Gastrocnemius medialis (tissue), 4 donors: ENCODE results near the gene ARHGAP12. TPM values are rescaled to one million over a fixed set of nuclear protein-coding genes. Genes with fewer than 3 reads are reported as not detected.
A peak's percentile ranks its signal among the peaks of the same experiment; 100 is the strongest.

Source experiments
- ATAC-seq, 2 donors: fragments of 150-250 bp; one replicate each; pipeline ENCODE4 v1.9.1; 2016
- DNase-seq, 2 donors: peaks; one replicate each; pipeline ENCODE4 v3.0.0-alpha.2; 2019
- H3K27ac ChIP-seq, 4 donors: fragments of 200-600 bp; sonication (generic); 1 replicate in 1 of 4; 2 replicates in 3 of 4; pipeline ENCODE4 v1.5.1; 2016 to 2018; ENCODE audit warnings: mild to moderate bottlenecking in 2 of 4, moderate library complexity in 1 of 4
- H3K27me3 ChIP-seq, 3 donors: fragments of 200-600 bp; sonication (generic) in 2 of 3; 1 replicate in 1 of 3; 2 replicates in 2 of 3; pipeline versions ENCODE4 v1.5.1 to v1.6.0; 2016 to 2019; ENCODE audit warnings: mild to moderate bottlenecking in 1 of 3, moderate library complexity in 1 of 3
- H3K36me3 ChIP-seq, 2 donors: fragments of 200-600 bp; sonication (generic) in 1 of 2; one replicate each; pipeline ENCODE4 v1.5.1; 2017 to 2018
- H3K4me1 ChIP-seq, 2 donors: fragments of 200-600 bp; sonication (generic) in 1 of 2; one replicate each; pipeline ENCODE4 v1.5.1; 2016 to 2017; ENCODE audit warnings: mild to moderate bottlenecking in 2 of 2
- H3K4me3 ChIP-seq, 4 donors: fragments of 200-600 bp; sonication (generic) in 3 of 4; 1 replicate in 1 of 4; 2 replicates in 3 of 4; pipeline ENCODE4 v1.5.1; 2016 to 2019; ENCODE audit warnings: mild to moderate bottlenecking in 2 of 4
- H3K9me3 ChIP-seq, 3 donors: fragments of 200-600 bp; sonication (generic) in 2 of 3; 1 replicate in 1 of 3; 2 replicates in 2 of 3; pipeline ENCODE4 v1.5.1; 2016 to 2019
- POLR2A ChIP-seq, 2 donors: fragments of 450-650 bp; IDR thresholded peaks; one replicate each; pipeline ENCODE4 v1.6.1; 2017; ENCODE audit warnings: antibody characterized with exemption in 2 of 2, mild to moderate bottlenecking in 2 of 2, moderate library complexity in 2 of 2
- in situ Hi-C, 4 donors: fragments of 200-750 bp; cut with MboI; loops; one replicate each; pipeline versions ENCODE4 v1.15.0 to v1.8.0; 2017; ENCODE audit warnings: low sequenced_read_pairs in 4 of 4
- intact Hi-C: fragments of 100-400 bp; cut with DNase I; formaldehyde crosslinking; loops from one replicate; pipeline ENCODE4 v1.15.1; 2023; ENCODE audit warnings: low total_unique reads
- total RNA-seq, 4 donors: library from RNA; depleted of rRNA; stranded (reverse); fragments of >200 nt; gene quantifications; one replicate each; pipeline versions ENCODE4 v1.1.0 to v1.2.3, GENCODE V29; 2016
- TF ChIP-seq, protein P1 (sequence below), 5 experiments: fragments of 450-650 bp in 3 of 5; fragments of 200-600 bp in 2 of 5; sonication (generic) in 2 of 5; IDR thresholded peaks in 4 of 5; conservative IDR thresholded peaks in 1 of 5; 1 replicate in 4 of 5; 2 replicates in 1 of 5; pipeline ENCODE4 v1.5.1; 2016 to 2019; ENCODE audit warnings: antibody characterized with exemption in 5 of 5, mild to moderate bottlenecking in 3 of 5, moderate library complexity in 3 of 5

Gene ARHGAP12
- total RNA-seq, 4 donors from 2014 or later, result 17.0 to 34.3 (median 21.6) TPM

- TF ChIP-seq POLR2A (IDR thresholded peaks at IDR 0.05), result no peak
- TF ChIP-seq, protein P1, sequence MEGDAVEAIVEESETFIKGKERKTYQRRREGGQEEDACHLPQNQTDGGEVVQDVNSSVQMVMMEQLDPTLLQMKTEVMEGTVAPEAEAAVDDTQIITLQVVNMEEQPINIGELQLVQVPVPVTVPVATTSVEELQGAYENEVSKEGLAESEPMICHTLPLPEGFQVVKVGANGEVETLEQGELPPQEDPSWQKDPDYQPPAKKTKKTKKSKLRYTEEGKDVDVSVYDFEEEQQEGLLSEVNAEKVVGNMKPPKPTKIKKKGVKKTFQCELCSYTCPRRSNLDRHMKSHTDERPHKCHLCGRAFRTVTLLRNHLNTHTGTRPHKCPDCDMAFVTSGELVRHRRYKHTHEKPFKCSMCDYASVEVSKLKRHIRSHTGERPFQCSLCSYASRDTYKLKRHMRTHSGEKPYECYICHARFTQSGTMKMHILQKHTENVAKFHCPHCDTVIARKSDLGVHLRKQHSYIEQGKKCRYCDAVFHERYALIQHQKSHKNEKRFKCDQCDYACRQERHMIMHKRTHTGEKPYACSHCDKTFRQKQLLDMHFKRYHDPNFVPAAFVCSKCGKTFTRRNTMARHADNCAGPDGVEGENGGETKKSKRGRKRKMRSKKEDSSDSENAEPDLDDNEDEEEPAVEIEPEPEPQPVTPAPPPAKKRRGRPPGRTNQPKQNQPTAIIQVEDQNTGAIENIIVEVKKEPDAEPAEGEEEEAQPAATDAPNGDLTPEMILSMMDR (IDR thresholded peaks at IDR 0.05 in 4 of 5, conservative IDR thresholded peaks at IDR 0.05 in 1 of 5), result no peak
- no peak overlapping the region for H3K4me3 ChIP-seq
- in situ Hi-C loops (loop anchor here in 3 of 4 donors (10.0 to 25.0 kb wide), 4 partner anchors 115 to 1065 kb away; partner anchors contain the start of gene ZEB1 (in 1 of the 3)), intact Hi-C loops (no loop called here)
- DNase-seq, result peak; percentile 6 to 62
- no peaks in the 10 kb centered on the region for H3K36me3 ChIP-seq
- ATAC-seq, result peak; percentile 42 to 51
- H3K27me3 ChIP-seq, result no peaks in the 10 kb centered on the region
- peak overlapping the region in 3 of 4 donors; percentile 12 to 39 (median 19) for H3K27ac ChIP-seq
- no peaks in the 10 kb centered on the region for H3K9me3 ChIP-seq
- peaks cover 19 to 24% of the 10 kb centered on the region in 2 donors for H3K4me1 ChIP-seq
These were observed 109.2 kb downstream of the ARHGAP12 start for GRCh38 chr10:31819391-31819820.

- Histone ChIP-seq H3K27me3 (no peaks in the 10 kb centered on the region), H3K4me3 (no peak overlapping the region), H3K27ac (no peak overlapping the region), H3K36me3 (no peaks in the 10 kb centered on the region), H3K4me1 (peaks cover 7 to 8% of the 10 kb centered on the region in 2 donors), H3K9me3 (no peaks in the 10 kb centered on the region)
- ATAC-seq (no peak), DNase-seq (no peak)
- in situ Hi-C loops (loop anchor here in 3 of 4 donors (10.0 to 25.0 kb wide), 4 partner anchors 112 to 1062 kb away; partner anchors contain the start of gene ZEB1 (in 1 of the 3)), intact Hi-C loops (no loop called here)
- TF ChIP-seq, protein P1 (IDR thresholded peaks at IDR 0.05 in 4 of 5, conservative IDR thresholded peaks at IDR 0.05 in 1 of 5), result no peak
- TF ChIP-seq POLR2A (IDR thresholded peaks at IDR 0.05), result no peak
These were observed 112.3 kb downstream of the ARHGAP12 start for GRCh38 chr10:31816318-31816717.

- ATAC-seq (peak; percentile 91), DNase-seq (peak; percentile 24 to 57)
- Histone ChIP-seq H3K4me1 (peaks cover 21 to 32% of the 10 kb centered on the region in 2 donors), H3K36me3 (no peaks in the 10 kb centered on the region), H3K27ac (peak overlapping the region; percentile 85 to 92 (median 89)), H3K4me3 (peak overlapping the region; percentile 45 to 60 (median 53)), H3K9me3 (no peaks in the 10 kb centered on the region), H3K27me3 (no peaks in the 10 kb centered on the region)
- TF ChIP-seq, protein P1 (IDR thresholded peaks at IDR 0.05 in 4 of 5, conservative IDR thresholded peaks at IDR 0.05 in 1 of 5), result peak; percentile 58 to 82 (median 75)
- peak in 1 of 2 donors; percentile 25 for TF ChIP-seq POLR2A (IDR thresholded peaks at IDR 0.05)
- in situ Hi-C loops (loop anchor here in 2 of 4 donors (5.0 to 25.0 kb wide), 3 partner anchors 106 to 496 kb away; partner anchors contain the start of gene ZEB1 (in 1 of the 2)), intact Hi-C loops (loop anchor here (1.0 to 5.0 kb wide), 7 partner anchors 34 to 1081 kb away; partner anchors contain the start of gene ZEB1)
These were observed 120.1 kb downstream of the ARHGAP12 start for GRCh38 chr10:31808258-31809218.

GRCh38 chr10:31804352-31804810 is 124.2 kb downstream of the ARHGAP12 start:
- intact Hi-C loops, result no loop called here
- ATAC-seq (no peak), DNase-seq (no peak)
- H3K4me3 ChIP-seq, result no peak overlapping the region
- no peaks in the 10 kb centered on the region for H3K27me3 ChIP-seq
- peak overlapping the region; percentile 19 to 91 (median 44) for H3K27ac ChIP-seq
- no peaks in the 10 kb centered on the region for H3K9me3 ChIP-seq
- peaks cover 21 to 32% of the 10 kb centered on the region in 2 donors for H3K4me1 ChIP-seq
- H3K36me3 ChIP-seq, result no peaks in the 10 kb centered on the region
- in situ Hi-C loops, result loop anchor here in 2 of 4 donors (10.0 to 25.0 kb wide), 2 partner anchors 480 to 492 kb away; partner anchors contain the start of gene ZEB1 (in 1 of the 2)
- TF ChIP-seq POLR2A (IDR thresholded peaks at IDR 0.05), result no peak
- TF ChIP-seq, protein P1 (IDR thresholded peaks at IDR 0.05 in 4 of 5, conservative IDR thresholded peaks at IDR 0.05 in 1 of 5), result no peak
